PFSK-1 (cell line): ENCODE data around the gene SCGB3A2.

Experiments used
- FOXP2 ChIP-seq: optimal IDR thresholded peaks from 2 replicates; pipeline ENCODE3; 2011; ENCODE audit warnings: borderline replicate concordance, control low read depth, inconsistent platforms; ENCODE audit not compliant: insufficient read depth; ENCODE audit errors: extremely low read length, extremely low read depth
- POLR2AphosphoS5 ChIP-seq: IDR thresholded peaks from 2 replicates; pipeline ENCODE4 v1.6.1; 2012; ENCODE audit warnings: low read depth, mild to moderate bottlenecking, control low read depth, low read length, moderate library complexity
- SIN3A ChIP-seq: IDR thresholded peaks from 2 replicates; pipeline ENCODE4 v1.6.1; 2012; ENCODE audit warnings: mild to moderate bottlenecking, low read length, moderate library complexity, borderline replicate concordance; ENCODE audit not compliant: insufficient read depth
- TAF1 ChIP-seq: IDR thresholded peaks from 2 replicates; pipeline ENCODE4 v1.6.1; 2012; ENCODE audit warnings: low read length, control low read depth, borderline replicate concordance; ENCODE audit not compliant: insufficient read depth
- TF ChIP-seq, protein P1 (sequence below), 2 experiments: IDR thresholded peaks; 2 replicates each; pipeline versions ENCODE4 v1.6.1 to v1.8.0; 2011 to 2012; ENCODE audit warnings: low read depth in 2 of 2, low read length in 2 of 2, control low read depth in 1 of 2, inconsistent platforms in 1 of 2, mild to moderate bottlenecking in 1 of 2, moderate library complexity in 1 of 2; ENCODE audit not compliant: insufficient read depth in 1 of 2

Gene SCGB3A2

DNA sequence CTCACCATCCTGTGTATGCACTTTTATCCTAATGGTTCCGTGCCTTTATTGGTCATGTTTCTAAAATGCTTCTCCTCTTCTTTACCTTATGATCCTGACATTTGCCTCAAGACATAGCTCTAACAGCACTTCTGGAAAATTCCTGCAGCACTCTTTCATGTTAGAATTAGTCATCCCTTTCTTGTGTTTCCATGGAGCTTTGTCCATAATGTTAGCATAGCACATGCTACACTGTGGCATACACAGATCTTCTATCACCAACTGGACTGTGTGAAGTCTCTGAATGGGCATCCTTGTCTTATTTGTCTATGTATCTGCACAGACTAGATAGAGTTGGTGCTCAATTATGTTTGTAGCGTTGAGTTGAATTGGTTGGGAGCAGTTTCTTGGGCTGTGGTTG, 2.0 kb downstream of the SCGB3A2 start:
- no peak for TF ChIP-seq FOXP2

- TF ChIP-seq, protein P1, sequence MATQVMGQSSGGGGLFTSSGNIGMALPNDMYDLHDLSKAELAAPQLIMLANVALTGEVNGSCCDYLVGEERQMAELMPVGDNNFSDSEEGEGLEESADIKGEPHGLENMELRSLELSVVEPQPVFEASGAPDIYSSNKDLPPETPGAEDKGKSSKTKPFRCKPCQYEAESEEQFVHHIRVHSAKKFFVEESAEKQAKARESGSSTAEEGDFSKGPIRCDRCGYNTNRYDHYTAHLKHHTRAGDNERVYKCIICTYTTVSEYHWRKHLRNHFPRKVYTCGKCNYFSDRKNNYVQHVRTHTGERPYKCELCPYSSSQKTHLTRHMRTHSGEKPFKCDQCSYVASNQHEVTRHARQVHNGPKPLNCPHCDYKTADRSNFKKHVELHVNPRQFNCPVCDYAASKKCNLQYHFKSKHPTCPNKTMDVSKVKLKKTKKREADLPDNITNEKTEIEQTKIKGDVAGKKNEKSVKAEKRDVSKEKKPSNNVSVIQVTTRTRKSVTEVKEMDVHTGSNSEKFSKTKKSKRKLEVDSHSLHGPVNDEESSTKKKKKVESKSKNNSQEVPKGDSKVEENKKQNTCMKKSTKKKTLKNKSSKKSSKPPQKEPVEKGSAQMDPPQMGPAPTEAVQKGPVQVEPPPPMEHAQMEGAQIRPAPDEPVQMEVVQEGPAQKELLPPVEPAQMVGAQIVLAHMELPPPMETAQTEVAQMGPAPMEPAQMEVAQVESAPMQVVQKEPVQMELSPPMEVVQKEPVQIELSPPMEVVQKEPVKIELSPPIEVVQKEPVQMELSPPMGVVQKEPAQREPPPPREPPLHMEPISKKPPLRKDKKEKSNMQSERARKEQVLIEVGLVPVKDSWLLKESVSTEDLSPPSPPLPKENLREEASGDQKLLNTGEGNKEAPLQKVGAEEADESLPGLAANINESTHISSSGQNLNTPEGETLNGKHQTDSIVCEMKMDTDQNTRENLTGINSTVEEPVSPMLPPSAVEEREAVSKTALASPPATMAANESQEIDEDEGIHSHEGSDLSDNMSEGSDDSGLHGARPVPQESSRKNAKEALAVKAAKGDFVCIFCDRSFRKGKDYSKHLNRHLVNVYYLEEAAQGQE (IDR thresholded peaks at IDR 0.05; ENCODE audit: insufficient read depth in 1 of 2, low read depth in 2 of 2, low read length in 2 of 2) = no peak
- TF ChIP-seq TAF1 (no peak), SIN3A (no peak), POLR2AphosphoS5 (no peak), FOXP2 (no peak)
Measured at GRCh38 chr5:147882586-147883313, 4.2 kb downstream of the SCGB3A2 start.

DNA sequence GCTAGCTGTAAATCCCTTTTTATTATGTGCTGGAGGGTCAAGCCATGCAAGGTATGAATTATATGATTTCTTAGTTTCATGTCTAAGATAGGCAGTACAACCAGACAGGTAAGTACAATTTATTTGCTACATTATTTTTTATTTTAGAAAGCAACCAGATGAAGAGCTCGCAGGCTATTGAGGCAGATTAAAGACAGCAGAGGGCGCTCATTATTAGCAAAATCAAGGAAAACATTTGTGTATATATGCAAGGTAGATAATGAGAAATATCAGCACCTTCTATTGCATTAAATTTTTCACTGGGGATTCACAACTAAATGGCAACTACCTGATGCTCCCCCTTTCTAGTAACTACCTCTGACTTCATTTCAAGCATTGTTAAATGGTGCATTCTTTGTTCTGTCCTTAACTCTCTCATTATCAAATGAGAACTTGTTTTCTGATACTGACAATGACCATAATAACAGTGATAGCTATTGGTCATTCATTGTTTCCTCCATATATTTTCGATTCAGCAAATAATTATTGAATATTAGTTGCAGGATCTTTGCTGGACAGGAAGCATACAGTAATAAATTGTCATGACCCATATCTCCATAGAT, 8.6 kb downstream of the SCGB3A2 start:
- TF ChIP-seq FOXP2 (no peak), POLR2AphosphoS5 (no peak), SIN3A (no peak), TAF1 (no peak)
- TF ChIP-seq, protein P1 (IDR thresholded peaks at IDR 0.05; ENCODE audit: insufficient read depth in 1 of 2, low read depth in 2 of 2, low read length in 2 of 2) = no peak

- TF ChIP-seq, protein P1 (IDR thresholded peaks at IDR 0.05; ENCODE audit: insufficient read depth in 1 of 2, low read depth in 2 of 2, low read length in 2 of 2) = no peak
- TF ChIP-seq TAF1 = no peak
- TF ChIP-seq FOXP2 = no peak
- TF ChIP-seq POLR2AphosphoS5 = no peak
- TF ChIP-seq SIN3A = no peak
Measured at GRCh38 chr5:147887930-147888329, 9.4 kb downstream of the SCGB3A2 start.

- TF ChIP-seq, protein P1 (IDR thresholded peaks at IDR 0.05; ENCODE audit: insufficient read depth in 1 of 2, low read depth in 2 of 2, low read length in 2 of 2) = no peak
- no peak for TF ChIP-seq FOXP2
- TF ChIP-seq SIN3A = no peak
- no peak for TF ChIP-seq TAF1
- no peak for TF ChIP-seq POLR2AphosphoS5
Measured at GRCh38 chr5:147892696-147893296, 14.3 kb downstream of the SCGB3A2 start.
